Measurements from ENCODE around the gene SNRPA1. TPM values are rescaled to one million over a fixed set of nuclear protein-coding genes. Genes with fewer than 3 reads are reported as not detected.

The SNRPA1 gene
- total and polyA plus RNA-seq, 2 of the 13 experiments (the other 11 are each of a cell fraction or from before 2014, with no cell fraction given): 41.2 to 108 TPM

DNA sequence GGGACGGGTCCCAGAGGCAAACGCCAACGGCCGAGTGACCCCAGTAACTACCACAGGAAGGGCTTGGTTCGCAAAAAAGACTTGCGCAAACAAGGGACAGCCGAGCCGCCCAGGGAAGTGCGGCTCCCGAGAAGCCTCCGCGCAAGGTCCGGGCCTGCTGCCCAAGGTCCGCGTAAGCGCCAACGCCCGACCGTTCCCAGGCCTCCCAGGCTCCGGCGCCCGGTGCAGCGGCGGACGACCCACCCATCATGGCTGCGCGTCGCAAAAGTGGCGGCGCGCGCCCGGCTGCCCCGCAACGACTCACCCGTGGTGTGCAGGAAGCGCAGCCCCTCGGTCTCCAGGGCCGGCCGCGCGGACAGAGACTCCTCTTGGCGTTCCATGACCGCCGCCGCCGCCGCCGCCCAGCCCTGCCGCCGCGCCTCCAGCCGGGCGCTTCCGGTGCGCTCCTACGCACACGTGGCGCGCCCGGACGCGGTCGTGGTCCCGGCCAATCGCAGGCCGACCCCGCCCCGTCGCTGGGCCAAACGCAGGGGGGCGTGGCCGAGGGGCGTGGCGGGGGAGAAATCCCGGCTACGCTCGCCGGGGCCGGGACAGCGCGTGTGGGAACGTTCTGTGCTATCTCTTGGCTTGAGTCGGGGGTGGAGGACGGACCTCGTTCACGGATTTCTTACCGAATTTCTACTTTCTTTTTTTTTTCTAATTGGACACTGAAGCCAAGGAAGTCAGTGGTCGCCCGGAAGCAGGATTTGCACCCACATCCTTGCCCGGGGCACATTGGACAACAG is 17.8 kb downstream of the SNRPA1 start, which contains the start of gene SELENOS (continued):
- TF ChIP-seq EZH2 (conservative IDR thresholded peaks at IDR 0.05; ENCODE audit: low read depth, low read length) (no peak), SMAD3 (CRISPR knock-in tag; IDR thresholded peaks at IDR 0.05) (no peak), ZNF7 (CRISPR knock-in tag; IDR thresholded peaks at IDR 0.05) (no peak), ZNF468 (CRISPR knock-in tag; IDR thresholded peaks at IDR 0.05) (no peak), TARDBP (CRISPR knock-in tag; IDR thresholded peaks at IDR 0.05) (no peak), ZBTB8A (CRISPR knock-in tag; IDR thresholded peaks at IDR 0.05; ENCODE audit: borderline replicate concordance, low read depth) (no peak), SP140L (CRISPR knock-in tag; IDR thresholded peaks at IDR 0.05; ENCODE audit: borderline replicate concordance) (no peak), PLRG1 (conservative IDR thresholded peaks at IDR 0.05) (no peak), EP300 (IDR thresholded peaks at IDR 0.05; ENCODE audit: low read depth in 2 of 2, low read length in 2 of 2) (no peak), EP300 (CRISPR knock-in tag; IDR thresholded peaks at IDR 0.05; ENCODE audit: borderline replicate concordance) (no peak), ZNF678 (CRISPR knock-in tag; IDR thresholded peaks at IDR 0.05) (0 out of 2 replicates have a peak, but pooled peaks have one; percentile 84), KLF13 (CRISPR knock-in tag; IDR thresholded peaks at IDR 0.05) (no peak; the same call in 1 of the 2 replicates), MXI1 (IDR thresholded peaks at IDR 0.05; ENCODE audit: borderline replicate concordance, low read depth, low read length) (peak; percentile 98; the same call in 2 of the 3 replicates), MBD4 (IDR thresholded peaks at IDR 0.05; ENCODE audit: borderline replicate concordance, low read length) (no peak), NBN (conservative IDR thresholded peaks at IDR 0.05) (no peak), ZNF343 (CRISPR knock-in tag; IDR thresholded peaks at IDR 0.05) (0 out of 2 replicates have a peak, but pooled peaks have one; percentile 58), ZNF446 (CRISPR knock-in tag; IDR thresholded peaks at IDR 0.05) (no peak), ZNF121 (CRISPR knock-in tag; IDR thresholded peaks at IDR 0.05) (peak; percentile 59; the same call in 1 of the 2 replicates), MIER3 (CRISPR knock-in tag; IDR thresholded peaks at IDR 0.05; ENCODE audit: borderline replicate concordance) (no peak), TAF1 (CRISPR knock-in tag; IDR thresholded peaks at IDR 0.05) (peak; percentile 64), TSC22D2 (CRISPR knock-in tag; IDR thresholded peaks at IDR 0.05; ENCODE audit: borderline replicate concordance) (no peak), PAF1 (CRISPR knock-in tag; IDR thresholded peaks at IDR 0.05) (no peak)
- TF ChIP-seq, protein P1, sequence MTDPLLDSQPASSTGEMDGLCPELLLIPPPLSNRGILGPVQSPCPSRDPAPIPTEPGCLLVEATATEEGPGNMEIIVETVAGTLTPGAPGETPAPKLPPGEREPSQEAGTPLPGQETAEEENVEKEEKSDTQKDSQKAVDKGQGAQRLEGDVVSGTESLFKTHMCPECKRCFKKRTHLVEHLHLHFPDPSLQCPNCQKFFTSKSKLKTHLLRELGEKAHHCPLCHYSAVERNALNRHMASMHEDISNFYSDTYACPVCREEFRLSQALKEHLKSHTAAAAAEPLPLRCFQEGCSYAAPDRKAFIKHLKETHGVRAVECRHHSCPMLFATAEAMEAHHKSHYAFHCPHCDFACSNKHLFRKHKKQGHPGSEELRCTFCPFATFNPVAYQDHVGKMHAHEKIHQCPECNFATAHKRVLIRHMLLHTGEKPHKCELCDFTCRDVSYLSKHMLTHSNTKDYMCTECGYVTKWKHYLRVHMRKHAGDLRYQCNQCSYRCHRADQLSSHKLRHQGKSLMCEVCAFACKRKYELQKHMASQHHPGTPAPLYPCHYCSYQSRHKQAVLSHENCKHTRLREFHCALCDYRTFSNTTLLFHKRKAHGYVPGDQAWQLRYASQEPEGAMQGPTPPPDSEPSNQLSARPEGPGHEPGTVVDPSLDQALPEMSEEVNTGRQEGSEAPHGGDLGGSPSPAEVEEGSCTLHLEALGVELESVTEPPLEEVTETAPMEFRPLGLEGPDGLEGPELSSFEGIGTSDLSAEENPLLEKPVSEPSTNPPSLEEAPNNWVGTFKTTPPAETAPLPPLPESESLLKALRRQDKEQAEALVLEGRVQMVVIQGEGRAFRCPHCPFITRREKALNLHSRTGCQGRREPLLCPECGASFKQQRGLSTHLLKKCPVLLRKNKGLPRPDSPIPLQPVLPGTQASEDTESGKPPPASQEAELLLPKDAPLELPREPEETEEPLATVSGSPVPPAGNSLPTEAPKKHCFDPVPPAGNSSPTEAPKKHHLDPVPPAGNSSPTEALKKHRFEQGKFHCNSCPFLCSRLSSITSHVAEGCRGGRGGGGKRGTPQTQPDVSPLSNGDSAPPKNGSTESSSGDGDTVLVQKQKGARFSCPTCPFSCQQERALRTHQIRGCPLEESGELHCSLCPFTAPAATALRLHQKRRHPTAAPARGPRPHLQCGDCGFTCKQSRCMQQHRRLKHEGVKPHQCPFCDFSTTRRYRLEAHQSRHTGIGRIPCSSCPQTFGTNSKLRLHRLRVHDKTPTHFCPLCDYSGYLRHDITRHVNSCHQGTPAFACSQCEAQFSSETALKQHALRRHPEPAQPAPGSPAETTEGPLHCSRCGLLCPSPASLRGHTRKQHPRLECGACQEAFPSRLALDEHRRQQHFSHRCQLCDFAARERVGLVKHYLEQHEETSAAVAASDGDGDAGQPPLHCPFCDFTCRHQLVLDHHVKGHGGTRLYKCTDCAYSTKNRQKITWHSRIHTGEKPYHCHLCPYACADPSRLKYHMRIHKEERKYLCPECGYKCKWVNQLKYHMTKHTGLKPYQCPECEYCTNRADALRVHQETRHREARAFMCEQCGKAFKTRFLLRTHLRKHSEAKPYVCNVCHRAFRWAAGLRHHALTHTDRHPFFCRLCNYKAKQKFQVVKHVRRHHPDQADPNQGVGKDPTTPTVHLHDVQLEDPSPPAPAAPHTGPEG (CRISPR knock-in tag; IDR thresholded peaks at IDR 0.05): peak; percentile 82
- TF ChIP-seq, protein P2, sequence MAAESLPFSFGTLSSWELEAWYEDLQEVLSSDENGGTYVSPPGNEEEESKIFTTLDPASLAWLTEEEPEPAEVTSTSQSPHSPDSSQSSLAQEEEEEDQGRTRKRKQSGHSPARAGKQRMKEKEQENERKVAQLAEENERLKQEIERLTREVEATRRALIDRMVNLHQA (CRISPR knock-in tag; IDR thresholded peaks at IDR 0.05): no peak

Measured in HepG2 (cell line).